B cell (primary cell): ENCODE results near the gene TEDC1. TPM values are rescaled to one million over a fixed set of nuclear protein-coding genes. Genes with fewer than 3 reads are reported as not detected.

ENCODE experiments used
- ATAC-seq: fragments of 200-7000 bp; cut with Tn5 transposase; one replicate; pipeline ENCODE4 v1.10.0; 2021; ENCODE audit warnings: low read depth, mild to moderate bottlenecking, moderate number of reproducible peaks, moderate library complexity
- CTCF ChIA-PET: fragments of 350-600 bp; sonication (Branson Sonifier 250); formaldehyde crosslinking; loops from one replicate; lab custom pipeline; 2021; ENCODE audit warnings: antibody characterized with exemption, inconsistent platforms; lab: Charles Lee
- POLR2A ChIA-PET: fragments of 350-600 bp; sonication (Branson Sonifier 250); formaldehyde crosslinking; loops from one replicate; lab custom pipeline; 2021; ENCODE audit warnings: antibody characterized with exemption; lab: Charles Lee
- DNase-seq: peaks from one replicate; pipeline ENCODE4 v3.0.0; 2013
- H2AFZ ChIP-seq: 2 replicates; pipeline ENCODE4 v1.6.1; 2012; ENCODE audit warnings: mild to moderate bottlenecking, low read depth, low read length; ENCODE audit not compliant: insufficient read depth, poor library complexity, severe bottlenecking
- H3K27ac ChIP-seq, 2 donors: 1 replicate in 1 of 2; 2 replicates in 1 of 2; pipeline ENCODE4 v1.5.1; 2012 to 2013; ENCODE audit warnings: low read length in 2 of 2, mild to moderate bottlenecking in 2 of 2, moderate library complexity in 1 of 2
- H3K27me3 ChIP-seq, 4 experiments: fragments of 200-600 bp in 1 of 4; sonication (generic) in 1 of 4; replicated peaks in 1 of 4; 1 replicate in 2 of 4; 2 replicates in 2 of 4; pipeline versions ENCODE4 v1.6.1 to v1.7.0; 2013 to 2016; ENCODE audit warnings: low read length in 3 of 4, mild to moderate bottlenecking in 2 of 4, mixed read lengths in 1 of 4, moderate library complexity in 1 of 4; ENCODE audit not compliant: insufficient read depth in 4 of 4, control insufficient read depth in 3 of 4; ENCODE audit errors: control extremely low read depth in 1 of 4
- H3K36me3 ChIP-seq, 2 experiments: replicated peaks in 1 of 2; 1 replicate in 1 of 2; 2 replicates in 1 of 2; pipeline versions ENCODE4 v1.6.1 to v1.7.1; 2013; ENCODE audit warnings: low read length in 1 of 2; ENCODE audit not compliant: insufficient read depth in 2 of 2, control insufficient read depth in 1 of 2; ENCODE audit errors: control extremely low read depth in 1 of 2, extremely low read depth in 1 of 2
- H3K4me1 ChIP-seq, 2 donors: fragments of 200-600 bp in 1 of 2; sonication (generic) in 1 of 2; 1 replicate in 1 of 2; 2 replicates in 1 of 2; pipeline versions ENCODE4 v1.5.1 to v1.6.1; 2013 to 2017; ENCODE audit warnings: low read length in 2 of 2; ENCODE audit not compliant: control insufficient read depth in 2 of 2, insufficient read depth in 2 of 2
- H3K4me2 ChIP-seq: replicated peaks from 2 replicates; pipeline ENCODE3; 2012; ENCODE audit warnings: mild to moderate bottlenecking, low read depth, low read length; ENCODE audit not compliant: poor library complexity, severe bottlenecking
- H3K4me3 ChIP-seq, 5 experiments: fragments of 200-600 bp in 1 of 5; sonication (generic) in 1 of 5; 1 replicate in 3 of 5; 2 replicates in 2 of 5; pipeline versions ENCODE4 v1.5.1 to v1.7.0; 2011 to 2016; ENCODE audit warnings: low read length in 4 of 5, mild to moderate bottlenecking in 4 of 5, low read depth in 2 of 5, control low read depth in 1 of 5, moderate library complexity in 1 of 5; ENCODE audit not compliant: insufficient read depth in 1 of 5; ENCODE audit errors: control extremely low read depth in 1 of 5, extremely low read depth in 1 of 5
- H3K79me2 ChIP-seq: fragments of 200-600 bp; sonication (generic); one replicate; pipeline ENCODE4 v1.6.0; 2016; ENCODE audit warnings: low read length; ENCODE audit not compliant: control insufficient read depth, insufficient read depth
- H3K9ac ChIP-seq: fragments of 200-600 bp; sonication (generic); 2 replicates; pipeline ENCODE4 v1.6.1; 2017; ENCODE audit warnings: mild to moderate bottlenecking, low read length, moderate library complexity
- H3K9me3 ChIP-seq, 3 donors: one replicate each; pipeline versions ENCODE4 v1.6.1 to v1.7.1; 2013; ENCODE audit warnings: low read length in 2 of 3; ENCODE audit not compliant: control insufficient read depth in 2 of 3, insufficient read depth in 1 of 3; ENCODE audit errors: control extremely low read depth in 1 of 3
- H4K20me1 ChIP-seq: 2 replicates; pipeline ENCODE4 v1.6.0; 2012; ENCODE audit warnings: mild to moderate bottlenecking, low read length; ENCODE audit not compliant: insufficient read depth, control insufficient read depth, poor library complexity, severe bottlenecking
- H3K27ac Mint-ChIP-seq: one replicate; pipeline ENCODE4 v1.8.0; 2021; ENCODE audit warnings: mixed read lengths
- H3K27me3 Mint-ChIP-seq: one replicate; pipeline ENCODE4 v1.8.0; 2021; ENCODE audit warnings: mixed read lengths
- H3K4me1 Mint-ChIP-seq: one replicate; pipeline ENCODE4 v1.8.0; 2021; ENCODE audit warnings: mixed read lengths
- H3K4me3 Mint-ChIP-seq: one replicate; pipeline ENCODE4 v1.8.0; 2021; ENCODE audit warnings: mixed read lengths
- H3K9me3 Mint-ChIP-seq: one replicate; pipeline ENCODE4 v1.8.0; 2022; ENCODE audit warnings: mixed read lengths; ENCODE audit not compliant: insufficient read depth
- EZH2 ChIP-seq: IDR thresholded peaks from 2 replicates; pipeline ENCODE4 v1.6.1; 2012; ENCODE audit warnings: borderline replicate concordance, low read depth, mild to moderate bottlenecking, moderate library complexity, low read length; ENCODE audit not compliant: insufficient read depth, poor library complexity, severe bottlenecking
- whole genome bisulfite sequencing: methylation state at CpG from one replicate; pipeline ENCODE4 v1.1.5; 2013; ENCODE audit warnings: missing lambda C conversion rate; ENCODE audit not compliant: insufficient coverage; 5-methylcytosine and 5-hydroxymethylcytosine counted together
- intact Hi-C: fragments of 100-400 bp; cut with micrococcal nuclease; formaldehyde crosslinking; loops from one replicate; pipeline ENCODE4 v1.10.0; 2022
- polyA plus RNA-seq: library from polyadenylated mRNA; depleted of rRNA; stranded (reverse); fragments of >200 nt; gene quantifications from 2 replicates; pipeline ENCODE4 v1.2.3, GENCODE V29; 2012
- total RNA-seq, 2 donors: library from RNA; stranded (reverse); fragments of 120-200 nt in 1 of 2; gene quantifications; 1 replicate in 1 of 2; 2 replicates in 1 of 2; pipeline versions ENCODE4 v1.2.3 to v1.2.4, GENCODE V29; 2013 to 2022
- TF ChIP-seq, protein P1 (sequence below): fragments of 200-600 bp; IDR thresholded peaks from one replicate; pipeline ENCODE4 v1.8.0; 2022; ENCODE audit warnings: antibody characterized with exemption, mild to moderate bottlenecking

Gene TEDC1
- total and polyA plus RNA-seq, 2 donors (not counting 1 experiment from before 2014, with no cell fraction given), result 19.7 to 22.2 TPM

- no peak for DNase-seq
- Histone ChIP-seq H3K4me2 (peak overlapping the region; percentile 95), H2AFZ (no peak overlapping the region), H3K36me3 (no peaks in the 10 kb centered on the region), H3K4me1 (peaks cover 63 to 71% of the 10 kb centered on the region in 2 donors), H3K27ac (no peak overlapping the region), H4K20me1 (peaks cover 10% of the 10 kb centered on the region), H3K4me3 (no peak overlapping the region), H3K9me3 (peaks cover 0 to 44% (median 0%) of the 10 kb centered on the region in 3 donors), H3K79me2 (no peaks in the 10 kb centered on the region), H3K9ac (no peak overlapping the region), H3K27me3 (peaks cover 0 to 45% (median 11%) of the 10 kb centered on the region in 4 experiments)
- WGBS, result 55% methylated on average over 11 of the region's 16 CpGs
- no peaks in the 10 kb centered on the region for H3K27me3 Mint-ChIP-seq
- ChIA-PET CTCF (interaction anchor here (0.9 to 7.3 kb wide), 3 partner anchors 14 to 56 kb away, joined by 3 to 121 read pairs (median 3); partner anchors contain the start of gene TEDC1), POLR2A (interaction anchor here (1.5 kb wide), 1 partner anchor 13 kb away, joined by 7 read pairs; no protein-coding TSS in a partner anchor)
- TF ChIP-seq, protein P1, sequence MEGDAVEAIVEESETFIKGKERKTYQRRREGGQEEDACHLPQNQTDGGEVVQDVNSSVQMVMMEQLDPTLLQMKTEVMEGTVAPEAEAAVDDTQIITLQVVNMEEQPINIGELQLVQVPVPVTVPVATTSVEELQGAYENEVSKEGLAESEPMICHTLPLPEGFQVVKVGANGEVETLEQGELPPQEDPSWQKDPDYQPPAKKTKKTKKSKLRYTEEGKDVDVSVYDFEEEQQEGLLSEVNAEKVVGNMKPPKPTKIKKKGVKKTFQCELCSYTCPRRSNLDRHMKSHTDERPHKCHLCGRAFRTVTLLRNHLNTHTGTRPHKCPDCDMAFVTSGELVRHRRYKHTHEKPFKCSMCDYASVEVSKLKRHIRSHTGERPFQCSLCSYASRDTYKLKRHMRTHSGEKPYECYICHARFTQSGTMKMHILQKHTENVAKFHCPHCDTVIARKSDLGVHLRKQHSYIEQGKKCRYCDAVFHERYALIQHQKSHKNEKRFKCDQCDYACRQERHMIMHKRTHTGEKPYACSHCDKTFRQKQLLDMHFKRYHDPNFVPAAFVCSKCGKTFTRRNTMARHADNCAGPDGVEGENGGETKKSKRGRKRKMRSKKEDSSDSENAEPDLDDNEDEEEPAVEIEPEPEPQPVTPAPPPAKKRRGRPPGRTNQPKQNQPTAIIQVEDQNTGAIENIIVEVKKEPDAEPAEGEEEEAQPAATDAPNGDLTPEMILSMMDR, result no peak
- no peak for TF ChIP-seq EZH2
- peak overlapping the region; percentile 89 for H3K27ac Mint-ChIP-seq
- H3K4me3 Mint-ChIP-seq, result peak overlapping the region; percentile 70
- H3K4me1 Mint-ChIP-seq, result peaks cover 62% of the 10 kb centered on the region
- intact Hi-C loops, result no loop called here
- H3K9me3 Mint-ChIP-seq, result no peaks in the 10 kb centered on the region
- no peak for ATAC-seq
These were observed 14.0 kb upstream of the TEDC1 start for GRCh38 chr14:105476831-105477659.
